GM12864 (cell line): ENCODE results near the gene SCUBE1.

Experiments used
- DNase-seq: peaks from one replicate; pipeline ENCODE4 v3.0.0-alpha.2; 2011; ENCODE audit warnings: low read depth
- H3K4me3 ChIP-seq: 2 replicates; pipeline ENCODE4 v1.5.1; 2011; ENCODE audit warnings: mild to moderate bottlenecking, low read depth, low read length, control low read depth
- TF ChIP-seq, protein P1 (sequence below): IDR thresholded peaks from 2 replicates; pipeline ENCODE4 v1.5.1; 2011; ENCODE audit warnings: low read depth, mild to moderate bottlenecking, moderate library complexity, low read length, control low read depth, inconsistent platforms; ENCODE audit errors: missing control alignments

The SCUBE1 gene

DNA sequence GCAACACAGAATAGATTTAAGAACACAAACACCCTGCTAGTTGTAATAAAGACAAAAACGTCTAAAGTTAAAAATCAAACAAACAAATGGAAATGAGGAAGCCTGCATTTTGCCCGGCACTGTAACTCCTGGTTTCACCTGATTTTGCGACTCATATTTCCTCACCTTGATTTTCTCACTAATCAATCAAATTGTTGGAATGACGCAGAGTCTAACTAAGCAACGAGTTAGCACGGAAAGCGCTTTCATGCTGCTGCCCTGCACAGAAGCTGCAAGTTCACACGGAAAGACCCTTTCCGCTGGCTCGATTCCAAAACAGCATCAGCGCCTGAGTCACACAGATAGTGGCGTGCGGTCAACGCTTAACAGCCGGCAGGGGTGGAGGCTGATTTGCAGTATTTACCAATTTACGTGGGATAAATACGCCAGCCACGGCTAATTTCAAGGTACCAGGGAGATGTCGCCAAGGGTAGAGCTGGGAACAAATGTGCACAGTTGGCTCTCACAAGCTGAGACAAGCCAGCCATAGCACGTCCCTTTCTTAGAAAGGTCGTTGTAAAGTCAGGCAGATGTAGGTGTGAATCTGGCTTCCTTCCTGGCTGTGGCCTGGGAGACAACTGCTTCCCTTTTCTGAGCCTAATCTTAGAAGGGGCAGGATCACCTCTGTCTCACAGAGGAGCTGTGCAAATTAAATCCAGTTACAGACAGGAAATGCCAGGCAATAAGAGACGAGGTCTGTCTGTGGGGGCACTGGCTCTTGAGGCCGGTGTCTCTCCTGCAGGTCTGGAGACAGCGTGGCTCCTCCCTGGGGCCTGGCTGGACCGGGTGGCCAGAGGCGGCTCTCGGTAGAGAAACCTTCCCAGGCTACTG, 79.3 kb downstream of the SCUBE1 start:
- TF ChIP-seq, protein P1, sequence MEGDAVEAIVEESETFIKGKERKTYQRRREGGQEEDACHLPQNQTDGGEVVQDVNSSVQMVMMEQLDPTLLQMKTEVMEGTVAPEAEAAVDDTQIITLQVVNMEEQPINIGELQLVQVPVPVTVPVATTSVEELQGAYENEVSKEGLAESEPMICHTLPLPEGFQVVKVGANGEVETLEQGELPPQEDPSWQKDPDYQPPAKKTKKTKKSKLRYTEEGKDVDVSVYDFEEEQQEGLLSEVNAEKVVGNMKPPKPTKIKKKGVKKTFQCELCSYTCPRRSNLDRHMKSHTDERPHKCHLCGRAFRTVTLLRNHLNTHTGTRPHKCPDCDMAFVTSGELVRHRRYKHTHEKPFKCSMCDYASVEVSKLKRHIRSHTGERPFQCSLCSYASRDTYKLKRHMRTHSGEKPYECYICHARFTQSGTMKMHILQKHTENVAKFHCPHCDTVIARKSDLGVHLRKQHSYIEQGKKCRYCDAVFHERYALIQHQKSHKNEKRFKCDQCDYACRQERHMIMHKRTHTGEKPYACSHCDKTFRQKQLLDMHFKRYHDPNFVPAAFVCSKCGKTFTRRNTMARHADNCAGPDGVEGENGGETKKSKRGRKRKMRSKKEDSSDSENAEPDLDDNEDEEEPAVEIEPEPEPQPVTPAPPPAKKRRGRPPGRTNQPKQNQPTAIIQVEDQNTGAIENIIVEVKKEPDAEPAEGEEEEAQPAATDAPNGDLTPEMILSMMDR: no peak
- H3K4me3 ChIP-seq: peak overlapping the region; percentile 27
- peak; percentile 89 for DNase-seq

DNA sequence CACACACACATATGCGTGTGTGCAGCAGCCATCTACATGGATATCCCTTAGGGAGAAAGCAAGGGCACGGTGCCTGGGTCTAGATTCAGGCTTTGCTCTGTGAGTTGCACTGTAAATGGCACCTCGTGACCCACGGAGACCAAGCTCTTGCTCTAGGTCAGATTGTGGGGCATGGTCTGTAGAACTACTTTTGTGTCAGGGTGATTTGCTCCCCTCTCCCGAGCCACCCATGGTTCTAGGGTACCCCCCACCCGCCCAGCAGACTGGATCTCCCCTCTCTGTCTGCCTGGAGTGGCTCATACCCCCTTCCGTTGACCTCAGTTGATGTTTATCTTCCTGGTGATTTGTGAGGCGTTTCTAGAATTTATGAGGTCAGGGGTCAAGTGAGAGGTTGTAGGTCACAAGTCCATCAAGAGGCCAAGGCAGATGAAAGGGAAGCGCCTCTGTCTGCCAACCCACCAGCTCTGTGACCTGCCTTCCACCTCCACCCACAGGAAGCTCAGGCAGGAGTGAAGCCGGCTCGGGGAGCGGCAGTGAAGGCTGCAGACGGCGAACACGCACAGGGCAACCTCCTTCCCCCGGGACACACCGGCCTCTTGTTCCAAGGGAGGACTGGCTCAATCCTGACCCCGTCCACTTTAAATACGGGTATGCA, 80.1 kb downstream of the SCUBE1 start:
- TF ChIP-seq, protein P1: no peak
- no peak overlapping the region; the same call in 1 of the 2 replicates for H3K4me3 ChIP-seq
- no peak for DNase-seq

DNA sequence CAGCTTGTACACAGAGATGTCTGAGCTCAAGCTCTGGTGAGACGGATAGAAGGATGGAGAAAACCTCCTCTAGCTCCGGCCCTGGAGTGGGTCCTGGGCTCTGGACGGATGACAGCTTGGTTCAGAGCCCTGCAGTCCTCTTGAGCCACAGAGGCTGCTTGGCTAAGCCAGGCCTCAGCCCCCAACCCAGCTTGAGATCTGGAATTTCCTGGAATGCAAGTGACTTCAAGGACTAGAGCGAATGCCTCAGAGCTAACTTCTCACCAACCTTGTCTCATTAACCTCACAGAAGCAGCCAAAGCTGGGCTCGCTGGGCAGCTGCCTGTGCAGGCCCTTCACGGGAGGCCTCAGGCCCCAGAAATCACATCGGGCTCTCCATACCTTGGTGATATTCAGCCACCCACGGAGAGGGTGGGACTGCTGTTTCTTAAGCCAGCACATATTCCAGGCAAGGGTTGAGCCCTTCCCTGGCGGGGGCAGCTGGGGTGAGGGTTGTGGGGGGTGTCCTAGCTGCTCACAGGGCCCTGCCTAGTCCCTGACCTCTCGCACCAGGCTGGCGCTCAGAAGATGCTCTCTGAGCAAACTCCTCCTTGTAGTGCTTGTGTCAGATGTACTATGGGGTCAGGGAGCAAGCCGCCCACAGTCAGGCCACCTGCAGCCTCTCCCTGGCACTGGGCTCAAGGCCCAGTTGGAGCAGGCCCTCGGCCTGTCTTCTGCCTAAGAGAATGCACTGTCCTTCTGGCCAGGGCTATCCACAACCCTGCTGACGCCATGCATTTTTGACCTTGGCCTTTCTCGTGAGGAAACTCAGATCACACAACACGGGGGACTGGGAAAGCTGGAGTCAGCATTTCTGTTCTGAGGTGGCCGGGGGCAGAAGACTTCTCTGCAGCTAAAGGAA, 82.6 kb downstream of the SCUBE1 start:
- TF ChIP-seq, protein P1: no peak
- no peak for DNase-seq

DNA sequence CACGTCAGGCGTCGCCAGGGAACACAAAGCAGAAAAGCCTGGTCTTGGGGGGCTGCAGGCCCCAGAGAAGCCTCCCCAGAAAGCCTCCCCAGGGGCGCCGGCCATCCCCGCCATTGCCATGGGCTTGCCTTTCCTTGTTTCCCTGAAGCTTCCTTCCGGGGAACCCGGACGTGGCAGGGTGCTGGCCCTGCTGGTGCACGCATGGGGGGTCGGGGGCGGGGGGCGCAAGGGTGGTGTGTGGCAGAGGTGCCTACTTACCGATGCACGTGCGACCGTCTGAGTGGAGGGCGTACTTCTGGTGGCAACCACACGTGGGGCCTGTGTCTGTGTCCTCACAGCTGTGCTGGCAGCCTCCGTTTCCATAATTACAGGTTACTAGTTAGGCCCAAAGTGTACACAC, 85.2 kb downstream of the SCUBE1 start:
- H3K4me3 ChIP-seq: no peak overlapping the region
- TF ChIP-seq, protein P1: no peak
- DNase-seq: no peak

More for the DNA sequence above, 82.6 kb downstream of the SCUBE1 start:
- no peak overlapping the region for H3K4me3 ChIP-seq

DNA sequence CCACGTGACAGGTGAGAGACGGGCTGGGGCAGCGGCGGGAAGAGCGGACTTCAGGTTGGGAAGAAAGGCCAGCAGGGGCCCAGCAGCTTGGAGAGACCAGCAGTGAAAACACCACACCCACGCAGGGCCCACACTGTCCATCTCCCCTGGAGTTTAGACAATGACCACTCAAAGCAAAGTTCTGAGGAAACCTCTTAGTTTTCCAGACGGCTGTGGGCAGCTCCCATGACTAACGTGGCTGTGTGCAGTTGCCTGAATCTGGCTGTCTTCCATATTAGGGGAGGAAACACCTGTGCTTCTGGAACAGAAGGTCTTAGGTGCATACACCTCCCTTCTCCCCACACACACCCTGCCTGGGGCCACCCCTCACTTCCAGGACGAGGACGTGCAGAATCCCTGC, 85.6 kb downstream of the SCUBE1 start:
- no peak for DNase-seq
- H3K4me3 ChIP-seq: no peak overlapping the region

DNA sequence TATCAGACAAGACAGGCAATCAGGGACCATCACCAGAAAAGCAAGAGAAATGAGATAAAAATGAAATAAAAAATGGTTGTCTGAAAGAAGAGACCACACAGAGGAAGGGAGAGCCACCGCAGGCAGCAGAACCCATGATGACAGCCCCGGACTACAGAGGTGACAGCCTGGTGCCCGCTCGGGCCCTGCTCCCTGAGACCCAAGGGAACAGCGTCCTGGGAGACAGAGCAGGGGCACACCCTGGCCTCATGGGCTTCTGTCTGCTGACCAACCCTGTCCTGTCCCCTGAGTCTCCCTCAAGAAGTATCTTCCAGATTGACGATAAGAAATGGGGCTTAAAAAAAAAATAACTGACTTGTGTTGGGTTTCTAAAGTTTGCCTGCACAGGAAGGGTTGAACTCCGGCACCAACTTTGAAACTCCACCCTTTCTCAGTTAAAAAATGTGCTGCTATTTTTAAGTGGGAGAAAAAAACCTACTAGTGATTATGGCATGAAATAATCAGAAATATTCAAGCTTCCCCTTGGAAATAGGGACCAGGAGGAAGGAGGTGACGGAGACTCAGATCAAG, 86.1 kb downstream of the SCUBE1 start:
- no peak overlapping the region for H3K4me3 ChIP-seq
- TF ChIP-seq, protein P1: no peak
- no peak for DNase-seq

More for the DNA sequence above, 85.6 kb downstream of the SCUBE1 start:
- TF ChIP-seq, protein P1: no peak
